H9 (cell line): Measurements from ENCODE around the gene STRIT1. TPM values are rescaled to one million over a fixed set of nuclear protein-coding genes. Genes with fewer than 3 reads are reported as not detected.

Source experiments
- DNase-seq: peaks from one replicate; pipeline ENCODE4 v3.0.0-alpha.2; 2017
- H2AFZ ChIP-seq: one replicate; pipeline ENCODE4 v1.6.1; 2013; ENCODE audit warnings: mild to moderate bottlenecking, low read length, control low read depth, moderate library complexity
- H2AK5ac ChIP-seq: 2 replicates; pipeline ENCODE4 v1.6.1; 2013; ENCODE audit warnings: low read length, control low read depth, mixed read lengths; ENCODE audit not compliant: insufficient read length
- H2BK120ac ChIP-seq: one replicate; pipeline ENCODE4 v1.6.1; 2013; ENCODE audit warnings: low read depth, mild to moderate bottlenecking, low read length, control low read depth, inconsistent platforms; ENCODE audit not compliant: poor library complexity, severe bottlenecking
- H2BK12ac ChIP-seq: 2 replicates; pipeline ENCODE4 v1.6.1; 2013; ENCODE audit warnings: low read length, control low read depth, mixed read lengths, low read depth; ENCODE audit not compliant: insufficient read length
- H2BK15ac ChIP-seq: 2 replicates; pipeline ENCODE4 v1.6.1; 2013; ENCODE audit warnings: low read depth, low read length, control low read depth
- H2BK20ac ChIP-seq: one replicate; pipeline ENCODE4 v1.6.1; 2013; ENCODE audit warnings: low read depth, mild to moderate bottlenecking, low read length, control low read depth, inconsistent platforms; ENCODE audit not compliant: poor library complexity, severe bottlenecking
- H2BK5ac ChIP-seq: 2 replicates; pipeline ENCODE4 v1.6.1; 2013; ENCODE audit warnings: low read length, control low read depth, mixed read lengths; ENCODE audit not compliant: insufficient read length
- H3K14ac ChIP-seq: 2 replicates; pipeline ENCODE4 v1.6.1; 2013; ENCODE audit warnings: low read length, control low read depth; ENCODE audit not compliant: insufficient read depth
- H3K18ac ChIP-seq: 2 replicates; pipeline ENCODE4 v1.6.1; 2013; ENCODE audit warnings: low read depth, mild to moderate bottlenecking, mixed read lengths, low read length, control low read depth; ENCODE audit not compliant: insufficient read length
- H3K23ac ChIP-seq: 2 replicates; pipeline ENCODE4 v1.6.1; 2013; ENCODE audit warnings: low read length, control low read depth, mixed read lengths, low read depth; ENCODE audit not compliant: insufficient read length
- H3K23me2 ChIP-seq: 2 replicates; pipeline ENCODE4 v1.6.1; 2013; ENCODE audit warnings: low read depth, mild to moderate bottlenecking, mixed read lengths, low read length, control low read depth; ENCODE audit not compliant: insufficient read length, poor library complexity, severe bottlenecking
- H3K27ac ChIP-seq: 2 replicates; pipeline ENCODE4 v1.5.1; 2013; ENCODE audit warnings: low read length, control low read depth, mixed read lengths, low read depth; ENCODE audit not compliant: insufficient read length
- H3K27me3 ChIP-seq: 2 replicates; pipeline ENCODE4 v1.6.1; 2013; ENCODE audit warnings: low read length, control low read depth, inconsistent platforms; ENCODE audit not compliant: insufficient read depth
- H3K4ac ChIP-seq: 2 replicates; pipeline ENCODE4 v1.6.1; 2013; ENCODE audit warnings: low read depth, mild to moderate bottlenecking, control low read depth, inconsistent platforms, low read length, moderate library complexity
- H3K4me1 ChIP-seq: 2 replicates; pipeline ENCODE4 v1.6.1; 2013; ENCODE audit warnings: low read length, control low read depth, inconsistent platforms; ENCODE audit not compliant: insufficient read depth
- H3K4me2 ChIP-seq: 2 replicates; pipeline ENCODE4 v1.6.1; 2013; ENCODE audit warnings: low read length, control low read depth, mixed read lengths; ENCODE audit not compliant: insufficient read length, insufficient read depth
- H3K56ac ChIP-seq: 2 replicates; pipeline ENCODE4 v1.6.1; 2013; ENCODE audit warnings: low read depth, mild to moderate bottlenecking, mixed read lengths, low read length, control low read depth; ENCODE audit not compliant: insufficient read length
- H3K79me1 ChIP-seq: 2 replicates; pipeline ENCODE4 v1.6.1; 2013; ENCODE audit warnings: low read depth, mild to moderate bottlenecking, moderate library complexity, low read length, control low read depth, inconsistent platforms; ENCODE audit not compliant: insufficient read depth, poor library complexity, severe bottlenecking
- H3K79me2 ChIP-seq: 2 replicates; pipeline ENCODE4 v1.6.1; 2013; ENCODE audit warnings: low read length, control low read depth, inconsistent platforms; ENCODE audit not compliant: insufficient read depth
- H3K9ac ChIP-seq: 2 replicates; pipeline ENCODE4 v1.6.1; 2013; ENCODE audit warnings: low read length, control low read depth, mixed read lengths; ENCODE audit not compliant: insufficient read length; ENCODE audit errors: extremely low read depth
- H3K9me3 ChIP-seq: one replicate; pipeline ENCODE4 v1.6.1; 2013; ENCODE audit warnings: low read depth, low read length, inconsistent platforms; ENCODE audit not compliant: control insufficient read depth
- H3T11ph ChIP-seq: one replicate; pipeline ENCODE4 v1.6.1; 2013; ENCODE audit warnings: mild to moderate bottlenecking, low read length, control low read depth, inconsistent platforms
- H4K20me1 ChIP-seq: one replicate; pipeline ENCODE4 v1.6.1; 2013; ENCODE audit not compliant: control insufficient read depth, insufficient read length, insufficient read depth
- H4K5ac ChIP-seq: 2 replicates; pipeline ENCODE4 v1.6.1; 2013; ENCODE audit warnings: low read depth, mild to moderate bottlenecking, mixed read lengths, low read length, control low read depth; ENCODE audit not compliant: insufficient read length
- H4K8ac ChIP-seq: replicated peaks from 2 replicates; pipeline ENCODE4 v1.6.1; 2013; ENCODE audit warnings: low read length, control low read depth, mixed read lengths, low read depth; ENCODE audit not compliant: insufficient read length
- H4K91ac ChIP-seq: 2 replicates; pipeline ENCODE4 v1.6.1; 2013; ENCODE audit warnings: low read depth, mild to moderate bottlenecking, moderate library complexity, mixed read lengths, low read length, control low read depth; ENCODE audit not compliant: insufficient read length
- H3K27ac Mint-ChIP-seq, 3 experiments: 2 replicates in 2 of 3; 3 replicates in 1 of 3; pipeline ENCODE4 v1.8.0; 2020 to 2021; ENCODE audit warnings: mixed read lengths in 3 of 3, mild to moderate bottlenecking in 1 of 3, moderate library complexity in 1 of 3
- H3K27me3 Mint-ChIP-seq: 2 replicates; pipeline ENCODE4 v1.8.0; 2021; ENCODE audit warnings: low read depth, mild to moderate bottlenecking, moderate library complexity, mixed read lengths
- H3K36me3 Mint-ChIP-seq, 3 experiments: 2 replicates in 2 of 3; 3 replicates in 1 of 3; pipeline ENCODE4 v1.8.0; 2020 to 2021; ENCODE audit warnings: low read depth in 3 of 3, mixed read lengths in 3 of 3; ENCODE audit not compliant: insufficient read depth in 1 of 3
- H3K4me1 Mint-ChIP-seq, 2 experiments: 2 replicates each; pipeline ENCODE4 v1.8.0; 2020; ENCODE audit warnings: mixed read lengths in 2 of 2
- H3K4me3 Mint-ChIP-seq, 2 experiments: 2 replicates in 1 of 2; 3 replicates in 1 of 2; pipeline ENCODE4 v1.8.0; 2020 to 2021; ENCODE audit warnings: mild to moderate bottlenecking in 2 of 2, mixed read lengths in 2 of 2, moderate library complexity in 1 of 2
- H3K9me3 Mint-ChIP-seq, 2 experiments: 2 replicates in 1 of 2; 3 replicates in 1 of 2; pipeline ENCODE4 v1.8.0; 2020; ENCODE audit warnings: mild to moderate bottlenecking in 2 of 2, mixed read lengths in 2 of 2, moderate library complexity in 1 of 2
- CTCF ChIP-seq: fragments of 200-600 bp; sonication (generic); conservative IDR thresholded peaks from 3 replicates; pipeline ENCODE4 v1.8.0; 2021; ENCODE audit warnings: antibody characterized with exemption, mild to moderate bottlenecking
- WGBS: extraction: QIAGEN DNeasy Blood & Tissue Kit; methylation state at CpG from one replicate; pipeline ENCODE4 v1.1.7; 2013; ENCODE audit warnings: missing lambda C conversion rate, low lambda C conversion rate, mixed read lengths; ENCODE audit not compliant: insufficient read length; ENCODE audit errors: extremely low coverage; 5-methylcytosine and 5-hydroxymethylcytosine counted together
- total RNA-seq: library from RNA; stranded (reverse); gene quantifications from 2 replicates; pipeline ENCODE4 v1.2.1, GENCODE V29; 2021

The STRIT1 gene
- total RNA-seq, 1 experiment from 2014 or later: not detected

DNA sequence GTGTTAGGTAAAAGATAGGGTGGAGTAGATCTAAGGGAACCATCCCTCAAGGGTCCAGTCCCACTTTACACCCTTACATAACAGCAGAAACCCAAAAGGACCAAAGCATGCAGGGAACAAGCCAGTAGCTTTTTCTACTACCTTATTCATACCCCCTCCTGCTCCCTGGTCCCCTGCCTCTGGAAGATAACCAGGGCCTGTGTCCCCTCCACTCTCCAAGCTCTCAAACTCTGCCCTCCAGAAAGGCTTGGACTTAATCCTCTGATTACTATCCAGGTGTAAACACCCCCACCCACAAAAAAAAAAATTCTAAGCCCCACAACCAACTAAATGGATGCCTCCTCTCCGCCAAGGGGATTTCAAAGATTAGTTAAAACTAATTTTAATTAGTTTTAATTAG is 33.9 kb upstream of the STRIT1 start:
- TF ChIP-seq CTCF: no peak
- H3K4me2 ChIP-seq: no peak overlapping the region
- no peak overlapping the region for H2BK120ac ChIP-seq
- no peak overlapping the region for H2BK15ac ChIP-seq
- H3K27me3 ChIP-seq: no peaks in the 10 kb centered on the region
- no peak overlapping the region for H3K4ac ChIP-seq
- no peaks in the 10 kb centered on the region for H3K36me3 Mint-ChIP-seq
- H3K27me3 Mint-ChIP-seq: no peaks in the 10 kb centered on the region
- no peaks in the 10 kb centered on the region for H3K9me3 Mint-ChIP-seq
- no peaks in the 10 kb centered on the region for H4K20me1 ChIP-seq
- no peak overlapping the region for H4K91ac ChIP-seq
- H3T11ph ChIP-seq: no peak overlapping the region
- no peak overlapping the region for H4K5ac ChIP-seq
- H3K4me1 ChIP-seq: no peaks in the 10 kb centered on the region
- H3K27ac ChIP-seq: no peak overlapping the region
- DNase-seq: no peak
- no peak overlapping the region for H3K14ac ChIP-seq
- H3K9me3 ChIP-seq: no peaks in the 10 kb centered on the region
- H2BK12ac ChIP-seq: no peak overlapping the region
- H2BK20ac ChIP-seq: no peak overlapping the region
- H3K23ac ChIP-seq: no peak overlapping the region
- H2AFZ ChIP-seq: no peak overlapping the region
- H3K9ac ChIP-seq: no peak overlapping the region
- no peak overlapping the region for H3K56ac ChIP-seq
- H3K79me1 ChIP-seq: no peaks in the 10 kb centered on the region
- WGBS: no CpG with 5 or more reads among the region's 1 CpG
- no peak overlapping the region for H3K18ac ChIP-seq
- H3K23me2 ChIP-seq: no peaks in the 10 kb centered on the region
- no peak overlapping the region for H4K8ac ChIP-seq
- peaks cover 6 to 7% of the 10 kb centered on the region in 2 experiments; a peak in 2 of 4 replicates for H3K4me1 Mint-ChIP-seq
- H2BK5ac ChIP-seq: no peak overlapping the region
- H3K79me2 ChIP-seq: no peaks in the 10 kb centered on the region
- no peak overlapping the region for H3K4me3 Mint-ChIP-seq
- H3K27ac Mint-ChIP-seq: no peak overlapping the region
- H2AK5ac ChIP-seq: no peak overlapping the region
